Neural progenitor cell (in vitro differentiated cells): Measurements from ENCODE around the gene COQ7.

ENCODE experiments used
- CTCF ChIP-seq: fragments of 200-600 bp; sonication (generic); IDR thresholded peaks from 2 replicates; pipeline ENCODE4 v1.5.1; 2017; ENCODE audit warnings: antibody characterized with exemption, mild to moderate bottlenecking
- EZH2 ChIP-seq: fragments of 200-600 bp; sonication (generic); IDR thresholded peaks from 2 replicates; pipeline ENCODE4 v1.6.1; 2017; ENCODE audit warnings: antibody characterized with exemption, mild to moderate bottlenecking, moderate library complexity
- EZH2phosphoT487 ChIP-seq: fragments of 200-600 bp; sonication (generic); IDR thresholded peaks from 2 replicates; pipeline ENCODE4 v1.6.1; 2017; ENCODE audit warnings: antibody characterized with exemption

GRCh38 chr16:19112099-19112407 is 44.6 kb downstream of the COQ7 start:
- no peak for TF ChIP-seq EZH2phosphoT487
- no peak for TF ChIP-seq CTCF
- no peak for TF ChIP-seq EZH2
